ENCODE results near the gene KRT78.
"Not testable (repeated sequence)": the region's sequence is repeated elsewhere in the genome, so short reads cannot be mapped to it uniquely, and the experiment has no call there.

KRT78 gene

GRCh38 chr12:52796839-52797528 is 51.8 kb downstream of the KRT78 start:
- H3K4me3 ChIP-seq (ENCODE audit: low read depth, low read length): no peak overlapping the region
- TF ChIP-seq MAX (IDR thresholded peaks at IDR 0.05; ENCODE audit: low read depth, low read length): no peak
- no peak for TF ChIP-seq MYC (IDR thresholded peaks at IDR 0.05; ENCODE audit: low read depth, low read length)
- TF ChIP-seq POLR2A (IDR thresholded peaks at IDR 0.05; ENCODE audit: extremely low read depth, insufficient read length): no peak
- no peak for TF ChIP-seq CTCF (IDR thresholded peaks at IDR 0.05; ENCODE audit: low read depth, low read length)
- DNase-seq (ENCODE audit: low read depth): no peak

GRCh38 chr12:52796429-52796794 is 52.4 kb downstream of the KRT78 start:
- no peak overlapping the region for H3K4me3 ChIP-seq (ENCODE audit: low read depth, low read length)
- no peak for TF ChIP-seq MYC (IDR thresholded peaks at IDR 0.05; ENCODE audit: low read depth, low read length)
- no peak for TF ChIP-seq POLR2A (IDR thresholded peaks at IDR 0.05; ENCODE audit: extremely low read depth, insufficient read length)
- no peak for TF ChIP-seq MAX (IDR thresholded peaks at IDR 0.05; ENCODE audit: low read depth, low read length)
- TF ChIP-seq CTCF (IDR thresholded peaks at IDR 0.05; ENCODE audit: low read depth, low read length): no peak
- DNase-seq (ENCODE audit: low read depth): no peak

- no peak for TF ChIP-seq POLR2A (IDR thresholded peaks at IDR 0.05; ENCODE audit: extremely low read depth, insufficient read length)
- TF ChIP-seq MAX (IDR thresholded peaks at IDR 0.05; ENCODE audit: low read depth, low read length): no peak
- TF ChIP-seq CTCF (IDR thresholded peaks at IDR 0.05; ENCODE audit: low read depth, low read length): no peak
- TF ChIP-seq MYC (IDR thresholded peaks at IDR 0.05; ENCODE audit: low read depth, low read length): no peak
- H3K4me3 ChIP-seq (ENCODE audit: low read depth, low read length): no peak within 1 kb of the TSS
- no peak for DNase-seq (ENCODE audit: low read depth)
Observed at GRCh38 chr12:52795694-52796428, 52.9 kb downstream of the KRT78 start, which contains the start of gene KRT3. Gene KRT3 (minus strand): TSS chr12:52796117. CDS start chr12:52796042, 75 bp downstream.

GRCh38 chr12:52795332-52795674 is 53.5 kb downstream of the KRT78 start:
- H3K4me3 ChIP-seq (ENCODE audit: low read depth, low read length); DNase-seq (ENCODE audit: low read depth): not testable (repeated sequence)

GRCh38 chr12:52794479-52795331 is 54.1 kb downstream of the KRT78 start:
- no peak overlapping the region for H3K4me3 ChIP-seq (ENCODE audit: low read depth, low read length)
- DNase-seq (ENCODE audit: low read depth): peak; percentile 50
- TF ChIP-seq CTCF (IDR thresholded peaks at IDR 0.05; ENCODE audit: low read depth, low read length): no peak
- TF ChIP-seq MYC (IDR thresholded peaks at IDR 0.05; ENCODE audit: low read depth, low read length): no peak
- TF ChIP-seq POLR2A (IDR thresholded peaks at IDR 0.05; ENCODE audit: extremely low read depth, insufficient read length): no peak
- TF ChIP-seq MAX (IDR thresholded peaks at IDR 0.05; ENCODE audit: low read depth, low read length): no peak

Data from NB4 (cell line).